Esophagus (tissue), 2 donors: ENCODE data around the gene CDSN. TPM values are rescaled to one million over a fixed set of nuclear protein-coding genes. Genes with fewer than 3 reads are reported as not detected.

Source experiments
- H3K27ac ChIP-seq, 2 donors: one replicate each; pipeline ENCODE4 v1.5.1; 2013; ENCODE audit warnings: low read depth in 2 of 2, mild to moderate bottlenecking in 2 of 2, inconsistent platforms in 1 of 2, low read length in 1 of 2, moderate library complexity in 1 of 2
- H3K27me3 ChIP-seq, 2 donors: one replicate each; pipeline ENCODE4 v1.6.1; 2013; ENCODE audit warnings: low read length in 2 of 2, control low read depth in 1 of 2, mild to moderate bottlenecking in 1 of 2; ENCODE audit not compliant: insufficient read depth in 2 of 2, control insufficient read depth in 1 of 2
- H3K36me3 ChIP-seq, 2 donors: one replicate each; pipeline ENCODE4 v1.6.1; 2013; ENCODE audit warnings: low read length in 1 of 2; ENCODE audit not compliant: control insufficient read depth in 2 of 2, insufficient read depth in 2 of 2
- H3K4me1 ChIP-seq, 2 donors: one replicate each; pipeline ENCODE4 v1.6.1; 2013; ENCODE audit warnings: low read length in 1 of 2; ENCODE audit not compliant: control insufficient read depth in 2 of 2, insufficient read depth in 2 of 2
- H3K4me3 ChIP-seq, 2 donors: one replicate each; pipeline ENCODE4 v1.5.1; 2013; ENCODE audit warnings: low read length in 2 of 2, mild to moderate bottlenecking in 2 of 2, low read depth in 1 of 2, moderate library complexity in 1 of 2
- H3K9me3 ChIP-seq, 2 donors: one replicate each; pipeline ENCODE4 v1.6.1; 2013; ENCODE audit warnings: mild to moderate bottlenecking in 2 of 2, low read depth in 1 of 2, low read length in 1 of 2, moderate library complexity in 1 of 2; ENCODE audit not compliant: control insufficient read depth in 2 of 2, insufficient read depth in 1 of 2
- WGBS, 2 donors: extraction: QIAGEN DNeasy Blood & Tissue Kit; methylation state at CpG; one replicate each; pipeline ENCODE4 v1.1.7; 2013; 5-methylcytosine and 5-hydroxymethylcytosine counted together
- polyA plus RNA-seq, 2 donors: library from polyadenylated mRNA; stranded (reverse); fragments of 200-250 nt; gene quantifications; one replicate each; pipeline ENCODE4 v1.2.3, GENCODE V29; 2013
- donor health status: healthy with polysubstance abuse.
- donor health status: Bipolar disorder and iron deficiency.

CDSN gene
- polyA plus RNA-seq, 2 donors, result 0.02 to 0.20 TPM

DNA sequence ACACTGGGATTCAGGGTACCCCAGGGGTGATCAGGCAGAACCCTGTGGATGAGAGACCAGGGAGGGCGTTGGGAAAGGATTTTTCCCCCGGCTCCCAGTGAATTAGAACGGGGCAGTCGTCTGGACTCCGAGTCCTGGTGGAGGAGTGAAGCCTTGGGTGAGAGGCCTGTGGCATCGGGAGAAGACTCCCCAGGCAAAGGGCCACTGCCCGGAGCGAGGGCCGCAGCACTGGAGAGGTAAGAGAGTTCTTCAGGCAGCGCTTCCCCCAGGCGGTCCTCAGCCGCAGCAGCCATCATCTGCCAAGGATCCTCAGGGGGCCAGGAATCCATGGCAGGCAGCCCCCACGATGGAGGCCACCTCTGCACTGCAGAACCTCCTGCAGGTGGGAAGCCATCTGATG, 8.5 kb downstream of the CDSN start:
- Histone ChIP-seq H3K36me3 (no peaks in the 10 kb centered on the region), H3K4me1 (peaks cover 2 to 14% of the 10 kb centered on the region in 2 donors), H3K27ac (no peak overlapping the region), H3K9me3 (no peaks in the 10 kb centered on the region), H3K4me3 (no peak overlapping the region), H3K27me3 (no peaks in the 10 kb centered on the region)
- 88% methylated on average over 13 of the region's 13 CpGs for WGBS, 2 donors

DNA sequence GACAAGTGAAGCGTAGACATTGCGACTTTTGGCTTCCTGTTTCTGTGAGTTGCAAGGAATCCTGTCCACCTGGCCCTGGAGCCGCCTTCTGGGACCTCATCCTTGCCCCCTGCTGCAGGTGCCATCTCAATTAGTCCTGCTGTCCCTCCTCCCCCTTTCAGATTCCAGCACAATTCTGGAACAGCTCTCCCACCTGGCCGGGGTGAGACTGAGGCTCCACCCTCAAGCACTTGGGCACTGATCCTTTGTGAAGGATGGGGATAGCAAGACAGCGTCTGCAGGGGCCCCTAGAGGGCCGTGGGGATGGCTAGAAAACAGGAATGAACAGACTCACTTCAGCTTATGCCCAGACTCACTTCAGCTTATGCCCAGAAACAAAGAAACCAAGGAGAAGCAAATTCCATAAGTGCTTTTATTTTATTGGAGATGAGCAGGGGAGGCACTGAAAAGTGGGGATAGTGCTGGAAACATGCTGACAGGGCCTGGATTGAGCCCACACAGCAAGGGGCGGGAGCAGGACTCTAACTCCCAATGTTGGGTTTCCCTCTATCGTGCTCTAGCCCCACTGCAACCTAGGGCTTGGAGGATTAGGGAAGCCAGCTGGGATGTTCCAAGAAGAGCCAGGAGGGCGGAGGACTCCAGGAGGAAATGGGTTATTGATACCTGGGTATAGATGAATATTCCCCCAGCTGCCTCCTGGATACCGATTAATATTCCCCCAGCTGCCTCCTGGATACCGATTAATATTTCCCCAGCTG, 9.2 kb downstream of the CDSN start:
- no peaks in the 10 kb centered on the region for H3K9me3 ChIP-seq
- H3K4me1 ChIP-seq, result peaks cover 2 to 12% of the 10 kb centered on the region in 2 donors
- WGBS, 2 donors, result 70 to 78% methylated on average over 11 of the region's 11 CpGs
- H3K4me3 ChIP-seq, result no peak overlapping the region
- H3K27ac ChIP-seq, result no peak overlapping the region
- no peaks in the 10 kb centered on the region for H3K27me3 ChIP-seq
- no peaks in the 10 kb centered on the region for H3K36me3 ChIP-seq

DNA sequence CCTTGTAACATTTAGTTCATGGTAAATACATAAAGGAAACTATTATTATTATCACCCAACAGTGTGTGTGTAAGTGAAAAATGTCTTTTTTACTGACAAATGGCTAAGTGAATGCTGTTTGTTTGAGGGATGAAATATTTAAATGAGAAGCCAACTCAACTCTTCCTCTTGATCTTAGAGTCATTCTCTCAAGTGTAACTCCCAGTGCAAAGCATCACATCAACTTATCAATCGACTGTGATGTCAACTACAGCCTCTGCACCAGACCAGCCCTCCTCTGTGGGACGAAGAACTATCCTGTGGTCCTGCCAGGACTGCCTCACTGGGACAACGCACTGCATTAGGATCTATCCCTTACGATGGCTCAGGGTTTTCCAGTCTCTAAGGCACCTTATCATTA, 13.2 kb downstream of the CDSN start:
- peaks cover 0 to 3% of the 10 kb centered on the region in 2 donors for H3K4me1 ChIP-seq
- no peak overlapping the region for H3K27ac ChIP-seq
- no peaks in the 10 kb centered on the region for H3K9me3 ChIP-seq
- no peak overlapping the region for H3K4me3 ChIP-seq
- WGBS, 2 donors, result 71 to 74% methylated on average over 4 of the region's 4 CpGs
- H3K36me3 ChIP-seq, result no peaks in the 10 kb centered on the region
- H3K27me3 ChIP-seq, result no peaks in the 10 kb centered on the region

DNA sequence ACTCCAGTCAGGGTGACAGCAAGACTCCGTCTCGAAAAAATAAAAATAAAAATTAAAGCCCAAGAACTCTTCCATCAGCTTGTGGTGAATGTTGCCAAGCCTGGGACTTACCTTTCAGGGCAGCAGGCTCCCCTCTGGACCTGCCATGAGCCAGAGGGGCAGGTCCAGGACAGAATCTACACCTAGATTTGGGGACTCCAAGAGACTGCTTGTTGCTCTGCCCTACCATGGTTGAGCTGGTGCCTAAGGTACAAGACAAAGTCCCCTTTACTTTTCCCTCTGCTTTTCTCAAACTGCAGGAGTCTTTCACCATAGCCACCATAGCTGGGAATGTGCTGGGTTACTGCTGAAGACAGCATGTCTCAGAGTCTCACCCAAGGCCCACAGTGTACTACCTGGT, 17.1 kb downstream of the CDSN start:
- Histone ChIP-seq H3K27ac (no peak overlapping the region), H3K4me1 (peaks cover 0 to 3% of the 10 kb centered on the region in 2 donors), H3K4me3 (no peak overlapping the region), H3K36me3 (no peaks in the 10 kb centered on the region), H3K27me3 (no peaks in the 10 kb centered on the region), H3K9me3 (no peaks in the 10 kb centered on the region)
- WGBS, 2 donors, result 95 to 100% methylated on average over 2 of the region's 2 CpGs

DNA sequence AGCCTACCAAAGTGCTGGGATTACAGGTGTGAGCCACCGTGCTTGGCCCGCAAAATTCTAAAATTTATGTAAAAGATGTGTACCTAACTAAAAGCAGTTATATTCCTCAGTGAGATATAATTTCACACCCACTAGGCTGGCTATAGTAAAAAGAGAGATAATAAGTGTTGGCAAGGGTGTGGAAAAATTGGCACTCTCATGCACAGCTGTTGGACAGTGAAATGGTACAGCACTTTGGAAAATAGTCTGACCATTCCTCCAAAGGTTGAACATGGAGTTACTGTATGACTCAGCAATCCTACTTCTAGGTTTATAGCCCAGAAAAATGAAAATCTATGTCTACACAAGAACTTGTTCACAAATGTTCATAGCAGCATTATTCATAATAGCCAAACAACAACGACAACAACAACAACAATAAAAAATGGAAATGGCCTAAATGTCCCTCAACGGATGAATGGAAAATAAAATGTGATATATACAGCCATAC, 21.8 kb downstream of the CDSN start:
- Histone ChIP-seq H3K36me3 (no peaks in the 10 kb centered on the region), H3K27ac (no peak overlapping the region), H3K27me3 (no peaks in the 10 kb centered on the region), H3K4me1 (peaks cover 0 to 6% of the 10 kb centered on the region in 2 donors), H3K4me3 (no peak overlapping the region), H3K9me3 (no peaks in the 10 kb centered on the region)
- WGBS, 2 donors, result 85 to 95% methylated on average over 4 of the region's 4 CpGs

DNA sequence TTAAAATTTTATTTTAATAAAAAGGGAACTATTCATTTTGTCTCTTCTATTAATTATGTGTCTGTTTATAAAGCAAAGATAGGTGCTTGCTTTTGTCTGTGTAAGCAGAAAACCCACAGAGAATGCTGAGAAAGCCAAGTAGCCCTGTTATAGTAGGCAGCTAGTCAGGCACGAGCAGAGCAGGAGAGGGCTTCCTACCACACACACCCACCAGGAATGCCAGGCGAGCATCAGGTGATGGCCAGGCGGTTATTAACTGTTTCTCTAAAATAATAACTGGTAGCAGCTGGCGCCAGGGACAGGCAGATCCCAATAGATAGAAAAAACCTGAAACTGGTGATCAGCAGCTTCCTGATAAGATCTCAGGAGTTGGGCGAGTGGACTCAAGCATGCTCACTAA, 23.6 kb downstream of the CDSN start:
- H3K27me3 ChIP-seq, result no peaks in the 10 kb centered on the region
- H3K36me3 ChIP-seq, result no peaks in the 10 kb centered on the region
- H3K4me1 ChIP-seq, result peaks cover 0 to 3% of the 10 kb centered on the region in 2 donors
- no peak overlapping the region for H3K27ac ChIP-seq
- no peak overlapping the region for H3K4me3 ChIP-seq
- H3K9me3 ChIP-seq, result no peaks in the 10 kb centered on the region
- WGBS, 2 donors, result 79 to 81% methylated on average over 5 of the region's 5 CpGs

DNA sequence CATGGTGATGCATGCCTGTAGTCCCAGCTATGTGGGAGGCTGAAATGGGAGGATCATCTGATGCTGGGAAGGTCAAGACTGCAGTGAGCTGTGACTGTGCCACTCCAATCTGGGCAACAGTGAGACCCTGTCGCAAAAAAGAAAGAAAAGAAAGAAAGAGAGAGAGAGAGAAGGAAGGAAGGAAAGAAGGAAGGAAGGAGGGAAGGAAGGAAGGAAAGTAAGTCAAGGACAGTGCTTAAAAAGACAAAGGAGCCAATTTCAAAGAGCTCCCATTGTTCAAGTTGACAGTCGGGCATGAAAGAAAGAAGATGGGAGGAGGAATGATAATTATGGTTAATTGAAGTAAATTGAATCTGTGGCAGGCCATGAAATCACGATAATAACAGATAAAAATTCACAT, 24.0 kb downstream of the CDSN start:
- H3K27ac ChIP-seq, result no peak overlapping the region
- WGBS, 2 donors, result 85 to 90% methylated on average over 3 of the region's 3 CpGs
- H3K27me3 ChIP-seq, result no peaks in the 10 kb centered on the region
- H3K4me3 ChIP-seq, result no peak overlapping the region
- H3K4me1 ChIP-seq, result peaks cover 0 to 3% of the 10 kb centered on the region in 2 donors
- H3K9me3 ChIP-seq, result no peaks in the 10 kb centered on the region
- H3K36me3 ChIP-seq, result no peaks in the 10 kb centered on the region

DNA sequence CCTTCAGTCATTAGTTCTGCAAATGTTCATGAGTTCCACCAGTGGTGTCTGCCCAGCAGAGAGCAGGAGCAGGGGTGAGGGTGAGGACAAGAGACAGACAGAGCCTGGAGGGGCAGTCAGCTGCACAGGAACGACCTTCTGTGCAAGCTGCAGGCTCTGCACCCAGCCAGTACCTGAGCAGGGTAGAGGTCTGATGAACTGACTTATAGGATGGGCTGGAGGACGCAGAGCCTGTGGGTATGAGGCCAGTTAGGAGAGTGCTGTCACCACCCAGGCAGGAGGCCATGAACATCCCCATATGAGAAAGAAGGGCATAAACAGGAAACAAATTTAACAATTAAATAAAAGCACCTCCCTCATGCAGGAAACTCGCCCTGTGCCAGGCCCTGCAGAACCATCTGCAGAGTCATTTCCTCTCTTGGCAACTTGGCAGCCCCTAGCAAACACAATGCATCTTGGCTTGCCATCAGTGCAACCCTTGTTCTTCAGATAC, 25.8 kb downstream of the CDSN start:
- H3K9me3 ChIP-seq, result no peaks in the 10 kb centered on the region
- WGBS, 2 donors, result 29% methylated on average over 3 of the region's 3 CpGs
- H3K36me3 ChIP-seq, result no peaks in the 10 kb centered on the region
- H3K27ac ChIP-seq, result peak overlapping the region in 1 of 2 donors; percentile 5
- H3K27me3 ChIP-seq, result no peaks in the 10 kb centered on the region
- H3K4me1 ChIP-seq, result peaks cover 0 to 3% of the 10 kb centered on the region in 2 donors
- H3K4me3 ChIP-seq, result no peak overlapping the region

DNA sequence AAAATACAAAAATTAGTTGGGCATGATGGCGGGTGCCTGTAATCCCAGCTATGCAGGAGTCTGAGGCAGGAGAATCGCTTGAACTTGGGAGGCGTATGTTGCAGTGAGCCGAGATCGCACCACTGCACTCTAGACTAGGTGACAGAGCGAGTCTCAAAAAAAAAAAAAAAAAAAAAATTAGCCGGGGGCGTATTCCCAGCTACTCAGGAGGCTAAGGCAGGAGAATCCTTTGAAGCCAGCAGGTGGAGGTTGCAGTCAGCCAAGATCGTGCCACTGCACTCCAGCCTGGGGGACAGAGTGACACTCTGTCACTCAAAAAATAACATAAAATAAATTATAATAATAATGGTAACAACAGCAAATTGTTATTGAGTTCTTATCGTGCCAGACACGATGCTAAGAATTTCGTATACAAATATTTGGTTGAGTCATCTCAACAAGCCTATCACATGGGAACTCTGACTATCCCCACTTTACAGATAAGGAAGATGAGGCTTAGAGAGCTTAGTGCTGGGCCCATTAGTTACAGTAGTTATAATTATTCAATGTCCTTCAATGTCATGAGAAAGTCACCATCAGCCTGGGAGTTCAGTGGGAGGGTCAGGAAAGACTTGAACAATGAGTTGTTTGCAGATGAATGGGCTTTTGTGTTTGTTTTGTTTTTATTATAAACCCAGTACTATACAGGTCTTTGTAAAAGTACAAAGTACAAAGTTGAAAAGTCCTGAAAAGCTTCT, 27.3 kb downstream of the CDSN start:
- H3K9me3 ChIP-seq, result no peaks in the 10 kb centered on the region
- 86 to 88% methylated on average over 11 to 12 of the region's 12 CpGs for WGBS, 2 donors
- no peaks in the 10 kb centered on the region for H3K27me3 ChIP-seq
- peaks cover 0 to 3% of the 10 kb centered on the region in 2 donors for H3K4me1 ChIP-seq
- H3K27ac ChIP-seq, result no peak overlapping the region
- H3K4me3 ChIP-seq, result no peak overlapping the region
- H3K36me3 ChIP-seq, result no peaks in the 10 kb centered on the region
